WTC11 (cell line): ENCODE data around the gene CLK3. TPM values are rescaled to one million over a fixed set of nuclear protein-coding genes. Genes with fewer than 3 reads are reported as not detected.

ENCODE experiments used
- ATAC-seq: fragments of 200-7000 bp; cut with Tn5 transposase; 2 replicates; pipeline ENCODE4 v1.10.0; 2021; ENCODE audit warnings: mild to moderate bottlenecking, moderate library complexity
- CTCF ChIA-PET: fragments of 300-600 bp; sonication (Branson Sonifier 250); formaldehyde crosslinking; loops from one replicate; lab custom pipeline; 2021; ENCODE audit warnings: antibody characterized with exemption; lab: Charles Lee
- POLR2A ChIA-PET: fragments of 350-600 bp; sonication (Branson Sonifier 250); formaldehyde crosslinking; loops from one replicate; lab custom pipeline; 2021; ENCODE audit warnings: antibody characterized with exemption; lab: Charles Lee
- DNase-seq: peaks from one replicate; pipeline ENCODE4 v3.0.0; 2021; ENCODE audit warnings: low spot score
- H3K27ac Mint-ChIP-seq: 2 replicates; pipeline ENCODE4 v1.8.0; 2021; ENCODE audit warnings: mixed read lengths
- H3K27me3 Mint-ChIP-seq: 2 replicates; pipeline ENCODE4 v1.8.0; 2021; ENCODE audit warnings: low read depth, mild to moderate bottlenecking, moderate library complexity, mixed read lengths
- H3K36me3 Mint-ChIP-seq: 2 replicates; pipeline ENCODE4 v1.8.0; 2021; ENCODE audit warnings: mixed read lengths
- H3K4me1 Mint-ChIP-seq: 2 replicates; pipeline ENCODE4 v1.8.0; 2022; ENCODE audit warnings: mixed read lengths
- H3K4me3 Mint-ChIP-seq: 2 replicates; pipeline ENCODE4 v1.8.0; 2021; ENCODE audit warnings: mild to moderate bottlenecking, moderate library complexity, mixed read lengths
- H3K9me3 Mint-ChIP-seq: 2 replicates; pipeline ENCODE4 v1.8.0; 2021; ENCODE audit warnings: mixed read lengths
- ATF1 ChIP-seq: sonication (generic); formaldehyde crosslinking; IDR thresholded peaks from 2 replicates; pipeline ENCODE4 v1.8.1; 2023; ENCODE audit warnings: mild to moderate bottlenecking, moderate library complexity, missing genetic modification reagents
- EMX1 ChIP-seq: fragments of 250-450 bp; sonication (Bioruptor Pico); IDR thresholded peaks from 2 replicates; pipeline ENCODE4 v1.8.0; 2021; ENCODE audit warnings: mild to moderate bottlenecking
- GABPB1 ChIP-seq: sonication (generic); formaldehyde crosslinking; IDR thresholded peaks from 2 replicates; pipeline ENCODE4 v1.8.1; 2023; ENCODE audit warnings: mild to moderate bottlenecking, missing genetic modification reagents
- GRHL2 ChIP-seq: fragments of 250-450 bp; sonication (Bioruptor Pico); IDR thresholded peaks from 2 replicates; pipeline ENCODE4 v1.8.0; 2022; ENCODE audit warnings: mild to moderate bottlenecking, moderate library complexity; ENCODE audit not compliant: insufficient replicate concordance, severe bottlenecking
- KAT7 ChIP-seq: sonication (generic); formaldehyde crosslinking; IDR thresholded peaks from 2 replicates; pipeline ENCODE4 v1.8.1; 2023; ENCODE audit warnings: missing genetic modification reagents, mild to moderate bottlenecking, borderline replicate concordance
- NFYB ChIP-seq: sonication (generic); formaldehyde crosslinking; conservative IDR thresholded peaks from 2 replicates; pipeline ENCODE4 v1.8.0; 2022; ENCODE audit warnings: low read depth, missing genetic modification reagents
- RELA ChIP-seq: sonication (generic); formaldehyde crosslinking; IDR thresholded peaks from 2 replicates; pipeline ENCODE4 v1.8.1; 2022; ENCODE audit warnings: missing genetic modification reagents, mild to moderate bottlenecking, borderline replicate concordance
- SMAD3 ChIP-seq: sonication (generic); formaldehyde crosslinking; IDR thresholded peaks from 2 replicates; pipeline ENCODE4 v1.8.0; 2022; ENCODE audit warnings: missing genetic modification reagents, mild to moderate bottlenecking, borderline replicate concordance
- ZBTB21 ChIP-seq: sonication (generic); formaldehyde crosslinking; IDR thresholded peaks from 2 replicates; pipeline ENCODE4 v1.8.1; 2023; ENCODE audit warnings: mild to moderate bottlenecking, missing genetic modification reagents, borderline replicate concordance
- total RNA-seq: library from RNA; stranded (reverse); gene quantifications from 3 replicates; pipeline ENCODE4 v1.2.3, GENCODE V29; 2021
- TF ChIP-seq, protein P1 (sequence below): sonication (generic); formaldehyde crosslinking; IDR thresholded peaks from 2 replicates; pipeline ENCODE4 v1.8.1; 2022; ENCODE audit warnings: mild to moderate bottlenecking, missing genetic modification reagents, moderate library complexity, borderline replicate concordance
- TF ChIP-seq, protein P2 (sequence below): sonication (generic); formaldehyde crosslinking; IDR thresholded peaks from 2 replicates; pipeline ENCODE4 v1.8.0; 2023; ENCODE audit warnings: missing genetic modification reagents, mild to moderate bottlenecking, borderline replicate concordance
- TF ChIP-seq, protein P3 (sequence below): sonication (generic); formaldehyde crosslinking; IDR thresholded peaks from 2 replicates; pipeline ENCODE4 v1.8.1; 2023; ENCODE audit warnings: mild to moderate bottlenecking, missing genetic modification reagents, borderline replicate concordance
- TF ChIP-seq, protein P4 (sequence below): fragments of 250-450 bp; sonication (Bioruptor Pico); IDR thresholded peaks from 2 replicates; pipeline ENCODE4 v1.9.0; 2021; ENCODE audit warnings: mild to moderate bottlenecking
- TF ChIP-seq, protein P5 (sequence below): sonication (generic); formaldehyde crosslinking; IDR thresholded peaks from 2 replicates; pipeline ENCODE4 v1.8.0; 2022; ENCODE audit warnings: mild to moderate bottlenecking, missing genetic modification reagents
- TF ChIP-seq, protein P6 (sequence below): sonication (generic); formaldehyde crosslinking; IDR thresholded peaks from 2 replicates; pipeline ENCODE4 v1.8.1; 2023; ENCODE audit warnings: mild to moderate bottlenecking, missing genetic modification reagents, moderate library complexity
- TF ChIP-seq, protein P7 (sequence below): sonication (generic); formaldehyde crosslinking; IDR thresholded peaks from 2 replicates; pipeline ENCODE4 v1.8.0; 2022; ENCODE audit warnings: mild to moderate bottlenecking, missing genetic modification reagents

CLK3 gene
- total RNA-seq, 1 experiment from 2014 or later, result 48.1 TPM

DNA sequence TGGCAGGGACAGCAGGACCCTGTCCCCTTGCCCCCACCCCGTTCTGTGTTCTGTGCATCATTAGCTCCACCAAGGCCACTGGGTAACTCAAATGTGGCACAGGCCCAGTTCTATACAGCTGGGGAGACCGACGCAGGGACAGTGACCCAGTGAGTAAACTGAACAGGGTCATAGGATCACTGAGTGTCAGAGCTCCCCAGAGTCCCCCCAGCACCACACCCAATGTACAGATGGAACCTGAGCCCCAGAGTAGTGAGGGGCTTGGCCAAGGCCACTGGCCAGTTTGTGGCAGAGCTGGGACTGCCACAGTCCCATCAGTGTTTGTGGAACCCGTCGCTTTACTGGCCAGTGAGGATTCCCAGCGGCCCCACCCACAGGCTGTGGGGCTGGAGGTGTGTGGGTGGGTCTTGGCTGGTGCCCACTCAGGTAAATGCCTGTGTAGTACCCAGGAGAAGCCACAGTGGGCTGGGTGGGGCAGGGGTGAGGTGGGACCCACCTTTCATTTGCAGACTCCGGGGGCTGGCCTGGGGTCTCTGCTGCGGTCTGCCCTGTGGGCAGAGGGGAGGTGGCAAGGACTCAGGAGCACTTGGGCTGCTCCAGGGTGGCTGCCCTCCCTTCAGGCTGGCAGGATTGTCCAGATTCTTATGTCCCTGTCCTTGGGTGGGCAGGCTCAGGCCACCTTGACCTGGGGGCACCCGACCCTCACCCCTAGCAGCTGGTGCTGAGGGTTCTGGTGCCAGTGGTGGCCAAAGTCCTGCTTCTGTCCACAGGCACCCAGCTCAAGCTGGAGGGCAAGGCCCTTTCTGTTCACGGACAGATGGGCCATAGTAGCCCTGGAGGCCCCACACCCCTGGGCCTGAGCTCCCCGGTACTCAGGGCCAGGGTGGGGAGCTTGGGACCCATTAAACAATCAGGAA, 11.6 kb upstream of the CLK3 start (continued):
- TF ChIP-seq RELA (CRISPR knock-in tag) (no peak), SMAD3 (no peak), GRHL2 (CRISPR knock-in tag) (no peak)
- TF ChIP-seq, protein P1, sequence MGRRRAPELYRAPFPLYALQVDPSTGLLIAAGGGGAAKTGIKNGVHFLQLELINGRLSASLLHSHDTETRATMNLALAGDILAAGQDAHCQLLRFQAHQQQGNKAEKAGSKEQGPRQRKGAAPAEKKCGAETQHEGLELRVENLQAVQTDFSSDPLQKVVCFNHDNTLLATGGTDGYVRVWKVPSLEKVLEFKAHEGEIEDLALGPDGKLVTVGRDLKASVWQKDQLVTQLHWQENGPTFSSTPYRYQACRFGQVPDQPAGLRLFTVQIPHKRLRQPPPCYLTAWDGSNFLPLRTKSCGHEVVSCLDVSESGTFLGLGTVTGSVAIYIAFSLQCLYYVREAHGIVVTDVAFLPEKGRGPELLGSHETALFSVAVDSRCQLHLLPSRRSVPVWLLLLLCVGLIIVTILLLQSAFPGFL (CRISPR knock-in tag), result no peak

DNA sequence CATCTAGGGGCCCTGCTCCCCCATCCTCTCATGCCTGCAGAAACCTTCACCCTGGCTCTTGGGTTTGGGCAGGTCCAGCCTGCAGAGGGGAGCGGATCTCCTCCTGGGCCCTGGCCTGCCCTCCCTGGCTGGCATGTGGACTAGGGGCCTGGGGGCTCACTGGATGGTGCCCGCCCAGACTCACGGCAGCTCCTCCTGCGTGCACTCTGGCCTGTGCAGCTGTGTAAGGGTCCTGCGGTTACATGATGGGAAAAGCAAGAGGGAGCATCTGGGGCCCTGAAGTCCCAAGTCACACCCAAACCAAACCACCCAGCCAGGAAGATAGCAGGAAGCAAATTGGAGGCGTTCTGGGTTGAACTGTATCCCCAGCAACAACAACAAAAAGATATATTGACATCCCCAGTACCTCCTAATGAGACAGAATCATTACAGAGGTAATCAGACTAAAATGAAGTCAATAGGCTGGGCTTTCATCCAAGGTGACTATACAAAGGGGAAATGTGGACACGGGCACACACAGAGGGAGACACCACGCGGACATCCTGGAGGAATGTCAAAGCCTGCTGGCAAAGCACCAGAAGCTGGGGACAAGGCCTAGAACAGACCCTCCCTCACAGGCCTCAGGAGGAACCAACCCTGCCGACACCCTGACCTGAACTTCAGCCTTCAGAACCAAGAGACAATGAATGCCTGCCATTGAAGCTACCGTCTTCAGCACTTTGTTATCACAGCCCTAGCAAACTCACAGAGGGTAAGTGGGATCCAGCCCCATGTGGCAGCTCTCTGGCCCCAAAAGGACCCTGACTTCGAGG, 10.4 kb upstream of the CLK3 start:
- ChIA-PET POLR2A (no interaction called here), CTCF (interaction anchor here (0.6 to 2.9 kb wide), 2 partner anchors 16 kb away, joined by 3 to 11 read pairs; no protein-coding TSS in a partner anchor)
- ATAC-seq (no peak), DNase-seq (no peak)
- H3K4me3 Mint-ChIP-seq, result no peak overlapping the region
- peaks cover 28% of the 10 kb centered on the region for H3K27me3 Mint-ChIP-seq
- no peaks in the 10 kb centered on the region for H3K4me1 Mint-ChIP-seq
- no peaks in the 10 kb centered on the region for H3K9me3 Mint-ChIP-seq
- TF ChIP-seq KAT7 (CRISPR knock-in tag) (no peak), ATF1 (CRISPR knock-in tag) (no peak), GABPB1 (CRISPR knock-in tag) (no peak), EMX1 (CRISPR knock-in tag) (no peak), RELA (CRISPR knock-in tag) (no peak), ZBTB21 (CRISPR knock-in tag) (no peak), NFYB (no peak)
- TF ChIP-seq, protein P2, sequence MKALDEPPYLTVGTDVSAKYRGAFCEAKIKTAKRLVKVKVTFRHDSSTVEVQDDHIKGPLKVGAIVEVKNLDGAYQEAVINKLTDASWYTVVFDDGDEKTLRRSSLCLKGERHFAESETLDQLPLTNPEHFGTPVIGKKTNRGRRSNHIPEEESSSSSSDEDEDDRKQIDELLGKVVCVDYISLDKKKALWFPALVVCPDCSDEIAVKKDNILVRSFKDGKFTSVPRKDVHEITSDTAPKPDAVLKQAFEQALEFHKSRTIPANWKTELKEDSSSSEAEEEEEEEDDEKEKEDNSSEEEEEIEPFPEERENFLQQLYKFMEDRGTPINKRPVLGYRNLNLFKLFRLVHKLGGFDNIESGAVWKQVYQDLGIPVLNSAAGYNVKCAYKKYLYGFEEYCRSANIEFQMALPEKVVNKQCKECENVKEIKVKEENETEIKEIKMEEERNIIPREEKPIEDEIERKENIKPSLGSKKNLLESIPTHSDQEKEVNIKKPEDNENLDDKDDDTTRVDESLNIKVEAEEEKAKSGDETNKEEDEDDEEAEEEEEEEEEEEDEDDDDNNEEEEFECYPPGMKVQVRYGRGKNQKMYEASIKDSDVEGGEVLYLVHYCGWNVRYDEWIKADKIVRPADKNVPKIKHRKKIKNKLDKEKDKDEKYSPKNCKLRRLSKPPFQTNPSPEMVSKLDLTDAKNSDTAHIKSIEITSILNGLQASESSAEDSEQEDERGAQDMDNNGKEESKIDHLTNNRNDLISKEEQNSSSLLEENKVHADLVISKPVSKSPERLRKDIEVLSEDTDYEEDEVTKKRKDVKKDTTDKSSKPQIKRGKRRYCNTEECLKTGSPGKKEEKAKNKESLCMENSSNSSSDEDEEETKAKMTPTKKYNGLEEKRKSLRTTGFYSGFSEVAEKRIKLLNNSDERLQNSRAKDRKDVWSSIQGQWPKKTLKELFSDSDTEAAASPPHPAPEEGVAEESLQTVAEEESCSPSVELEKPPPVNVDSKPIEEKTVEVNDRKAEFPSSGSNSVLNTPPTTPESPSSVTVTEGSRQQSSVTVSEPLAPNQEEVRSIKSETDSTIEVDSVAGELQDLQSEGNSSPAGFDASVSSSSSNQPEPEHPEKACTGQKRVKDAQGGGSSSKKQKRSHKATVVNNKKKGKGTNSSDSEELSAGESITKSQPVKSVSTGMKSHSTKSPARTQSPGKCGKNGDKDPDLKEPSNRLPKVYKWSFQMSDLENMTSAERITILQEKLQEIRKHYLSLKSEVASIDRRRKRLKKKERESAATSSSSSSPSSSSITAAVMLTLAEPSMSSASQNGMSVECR, result no peak
- TF ChIP-seq, protein P3, sequence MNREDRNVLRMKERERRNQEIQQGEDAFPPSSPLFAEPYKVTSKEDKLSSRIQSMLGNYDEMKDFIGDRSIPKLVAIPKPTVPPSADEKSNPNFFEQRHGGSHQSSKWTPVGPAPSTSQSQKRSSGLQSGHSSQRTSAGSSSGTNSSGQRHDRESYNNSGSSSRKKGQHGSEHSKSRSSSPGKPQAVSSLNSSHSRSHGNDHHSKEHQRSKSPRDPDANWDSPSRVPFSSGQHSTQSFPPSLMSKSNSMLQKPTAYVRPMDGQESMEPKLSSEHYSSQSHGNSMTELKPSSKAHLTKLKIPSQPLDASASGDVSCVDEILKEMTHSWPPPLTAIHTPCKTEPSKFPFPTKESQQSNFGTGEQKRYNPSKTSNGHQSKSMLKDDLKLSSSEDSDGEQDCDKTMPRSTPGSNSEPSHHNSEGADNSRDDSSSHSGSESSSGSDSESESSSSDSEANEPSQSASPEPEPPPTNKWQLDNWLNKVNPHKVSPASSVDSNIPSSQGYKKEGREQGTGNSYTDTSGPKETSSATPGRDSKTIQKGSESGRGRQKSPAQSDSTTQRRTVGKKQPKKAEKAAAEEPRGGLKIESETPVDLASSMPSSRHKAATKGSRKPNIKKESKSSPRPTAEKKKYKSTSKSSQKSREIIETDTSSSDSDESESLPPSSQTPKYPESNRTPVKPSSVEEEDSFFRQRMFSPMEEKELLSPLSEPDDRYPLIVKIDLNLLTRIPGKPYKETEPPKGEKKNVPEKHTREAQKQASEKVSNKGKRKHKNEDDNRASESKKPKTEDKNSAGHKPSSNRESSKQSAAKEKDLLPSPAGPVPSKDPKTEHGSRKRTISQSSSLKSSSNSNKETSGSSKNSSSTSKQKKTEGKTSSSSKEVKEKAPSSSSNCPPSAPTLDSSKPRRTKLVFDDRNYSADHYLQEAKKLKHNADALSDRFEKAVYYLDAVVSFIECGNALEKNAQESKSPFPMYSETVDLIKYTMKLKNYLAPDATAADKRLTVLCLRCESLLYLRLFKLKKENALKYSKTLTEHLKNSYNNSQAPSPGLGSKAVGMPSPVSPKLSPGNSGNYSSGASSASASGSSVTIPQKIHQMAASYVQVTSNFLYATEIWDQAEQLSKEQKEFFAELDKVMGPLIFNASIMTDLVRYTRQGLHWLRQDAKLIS, result no peak
- TF ChIP-seq, protein P4, sequence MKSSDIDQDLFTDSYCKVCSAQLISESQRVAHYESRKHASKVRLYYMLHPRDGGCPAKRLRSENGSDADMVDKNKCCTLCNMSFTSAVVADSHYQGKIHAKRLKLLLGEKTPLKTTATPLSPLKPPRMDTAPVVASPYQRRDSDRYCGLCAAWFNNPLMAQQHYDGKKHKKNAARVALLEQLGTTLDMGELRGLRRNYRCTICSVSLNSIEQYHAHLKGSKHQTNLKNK (CRISPR knock-in tag), result no peak
- TF ChIP-seq, protein P5, sequence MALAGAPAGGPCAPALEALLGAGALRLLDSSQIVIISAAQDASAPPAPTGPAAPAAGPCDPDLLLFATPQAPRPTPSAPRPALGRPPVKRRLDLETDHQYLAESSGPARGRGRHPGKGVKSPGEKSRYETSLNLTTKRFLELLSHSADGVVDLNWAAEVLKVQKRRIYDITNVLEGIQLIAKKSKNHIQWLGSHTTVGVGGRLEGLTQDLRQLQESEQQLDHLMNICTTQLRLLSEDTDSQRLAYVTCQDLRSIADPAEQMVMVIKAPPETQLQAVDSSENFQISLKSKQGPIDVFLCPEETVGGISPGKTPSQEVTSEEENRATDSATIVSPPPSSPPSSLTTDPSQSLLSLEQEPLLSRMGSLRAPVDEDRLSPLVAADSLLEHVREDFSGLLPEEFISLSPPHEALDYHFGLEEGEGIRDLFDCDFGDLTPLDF, result no peak
- TF ChIP-seq, protein P6, sequence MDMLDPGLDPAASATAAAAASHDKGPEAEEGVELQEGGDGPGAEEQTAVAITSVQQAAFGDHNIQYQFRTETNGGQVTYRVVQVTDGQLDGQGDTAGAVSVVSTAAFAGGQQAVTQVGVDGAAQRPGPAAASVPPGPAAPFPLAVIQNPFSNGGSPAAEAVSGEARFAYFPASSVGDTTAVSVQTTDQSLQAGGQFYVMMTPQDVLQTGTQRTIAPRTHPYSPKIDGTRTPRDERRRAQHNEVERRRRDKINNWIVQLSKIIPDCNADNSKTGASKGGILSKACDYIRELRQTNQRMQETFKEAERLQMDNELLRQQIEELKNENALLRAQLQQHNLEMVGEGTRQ (CRISPR knock-in tag), result no peak
- TF ChIP-seq, protein P7, sequence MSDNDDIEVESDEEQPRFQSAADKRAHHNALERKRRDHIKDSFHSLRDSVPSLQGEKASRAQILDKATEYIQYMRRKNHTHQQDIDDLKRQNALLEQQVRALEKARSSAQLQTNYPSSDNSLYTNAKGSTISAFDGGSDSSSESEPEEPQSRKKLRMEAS, result no peak
- no peak overlapping the region for H3K27ac Mint-ChIP-seq
- no peaks in the 10 kb centered on the region for H3K36me3 Mint-ChIP-seq
